Ovary (tissue), 3 donors: ENCODE measurements around the gene HTATSF1.

Experiments
- CTCF ChIP-seq, 3 donors: fragments of 450-650 bp in 2 of 3; fragments of 200-600 bp in 1 of 3; IDR thresholded peaks; one replicate each; pipeline versions ENCODE4 v1.5.1 to v1.8.0; 2016 to 2022; ENCODE audit warnings: antibody characterized with exemption in 3 of 3, mild to moderate bottlenecking in 1 of 3
- POLR2A ChIP-seq: fragments of 450-650 bp; IDR thresholded peaks from one replicate; pipeline ENCODE4 v1.6.1; 2017; ENCODE audit warnings: antibody characterized with exemption, mild to moderate bottlenecking, moderate library complexity
- donor health status: DM: no; HTN: no; CAD: no.

- TF ChIP-seq POLR2A (no peak), CTCF (IDR thresholded peaks at IDR 0.05) (no peak)
Measured at GRCh38 chrX:136541294-136541693, 43.9 kb downstream of the HTATSF1 start.
